ENCODE measurements around the gene TTI1.
A peak's percentile ranks its signal among the peaks of the same experiment; 100 is the strongest.

The TTI1 gene

DNA sequence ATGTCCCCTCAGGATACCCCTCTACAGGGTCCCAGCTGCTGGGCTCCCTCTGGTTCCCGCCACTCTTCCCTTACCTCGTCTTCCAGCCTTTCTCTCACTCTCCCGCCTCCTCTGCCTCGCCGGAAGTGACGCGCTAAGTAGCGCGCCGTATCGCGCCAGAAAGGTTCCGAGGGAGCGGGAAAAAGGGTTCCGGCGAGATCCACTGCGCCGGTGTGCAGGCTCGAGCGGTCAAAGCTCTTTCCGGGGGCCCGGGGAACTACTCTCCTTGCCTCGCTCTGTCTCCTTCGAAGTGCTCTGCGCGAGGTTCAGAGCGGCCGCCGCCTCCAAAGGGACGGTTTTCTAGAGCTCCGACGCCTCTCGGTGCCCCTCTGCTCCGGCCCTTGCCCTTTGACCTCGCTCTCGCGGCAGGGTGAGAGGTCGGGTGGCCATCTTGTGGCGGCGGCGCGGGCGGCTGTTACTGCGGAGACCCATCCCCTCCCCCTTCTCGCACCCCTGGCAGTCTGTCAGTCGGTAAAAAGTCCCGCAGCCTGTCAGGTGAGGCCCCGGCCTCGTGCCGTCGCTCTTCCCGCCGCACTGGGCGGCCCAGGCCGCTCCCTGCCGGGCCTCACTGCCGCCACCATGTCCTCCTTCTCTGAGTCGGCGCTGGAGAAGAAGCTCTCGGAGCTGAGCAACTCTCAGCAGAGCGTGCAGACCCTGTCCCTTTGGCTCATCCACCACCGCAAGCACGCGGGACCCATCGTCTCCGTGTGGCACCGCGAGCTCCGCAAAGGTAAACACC, at the start of gene TTI1, which contains the start of gene RPRD1B:
Gene TTI1 (minus strand): TSS at position 127 of the 778 bp plus-strand sequence. CDS start 19,640 bp downstream, outside the sequence.
Gene RPRD1B (plus strand): TSS at position 417 of the 778 bp plus-strand sequence. CDS start 202 bp downstream, at position 619.
- TF ChIP-seq POU6F1 (CRISPR knock-in tag; IDR thresholded peaks at IDR 0.05; ENCODE audit: borderline replicate concordance, low read depth) (no peak), ZNF8 (CRISPR knock-in tag; IDR thresholded peaks at IDR 0.05) (no peak), PPARA (CRISPR knock-in tag; IDR thresholded peaks at IDR 0.05; ENCODE audit: borderline replicate concordance) (no peak), TOX (CRISPR knock-in tag; IDR thresholded peaks at IDR 0.05; ENCODE audit: borderline replicate concordance) (no peak), TSHZ2 (CRISPR knock-in tag; IDR thresholded peaks at IDR 0.05) (no peak), ZNF565 (CRISPR knock-in tag; conservative IDR thresholded peaks at IDR 0.05; ENCODE audit: low read depth) (no peak), SNAI2 (CRISPR knock-in tag; IDR thresholded peaks at IDR 0.05) (no peak), ARNTL (CRISPR knock-in tag; IDR thresholded peaks at IDR 0.05; ENCODE audit: borderline replicate concordance, low read depth) (no peak), ZFP3 (CRISPR knock-in tag; IDR thresholded peaks at IDR 0.05) (no peak), TCF4 (CRISPR knock-in tag; IDR thresholded peaks at IDR 0.05; ENCODE audit: borderline replicate concordance) (no peak), ZC3H10 (CRISPR knock-in tag; IDR thresholded peaks at IDR 0.05) (no peak), GLIS3 (CRISPR knock-in tag; IDR thresholded peaks at IDR 0.05) (no peak), ISL1 (CRISPR knock-in tag; IDR thresholded peaks at IDR 0.05) (no peak), ZFP30 (CRISPR knock-in tag; IDR thresholded peaks at IDR 0.05) (no peak), OSR1 (CRISPR knock-in tag; IDR thresholded peaks at IDR 0.05) (no peak), CSDC2 (CRISPR knock-in tag; IDR thresholded peaks at IDR 0.05) (no peak), ESRRG (CRISPR knock-in tag; IDR thresholded peaks at IDR 0.05) (no peak)
- TF ChIP-seq, protein P1, sequence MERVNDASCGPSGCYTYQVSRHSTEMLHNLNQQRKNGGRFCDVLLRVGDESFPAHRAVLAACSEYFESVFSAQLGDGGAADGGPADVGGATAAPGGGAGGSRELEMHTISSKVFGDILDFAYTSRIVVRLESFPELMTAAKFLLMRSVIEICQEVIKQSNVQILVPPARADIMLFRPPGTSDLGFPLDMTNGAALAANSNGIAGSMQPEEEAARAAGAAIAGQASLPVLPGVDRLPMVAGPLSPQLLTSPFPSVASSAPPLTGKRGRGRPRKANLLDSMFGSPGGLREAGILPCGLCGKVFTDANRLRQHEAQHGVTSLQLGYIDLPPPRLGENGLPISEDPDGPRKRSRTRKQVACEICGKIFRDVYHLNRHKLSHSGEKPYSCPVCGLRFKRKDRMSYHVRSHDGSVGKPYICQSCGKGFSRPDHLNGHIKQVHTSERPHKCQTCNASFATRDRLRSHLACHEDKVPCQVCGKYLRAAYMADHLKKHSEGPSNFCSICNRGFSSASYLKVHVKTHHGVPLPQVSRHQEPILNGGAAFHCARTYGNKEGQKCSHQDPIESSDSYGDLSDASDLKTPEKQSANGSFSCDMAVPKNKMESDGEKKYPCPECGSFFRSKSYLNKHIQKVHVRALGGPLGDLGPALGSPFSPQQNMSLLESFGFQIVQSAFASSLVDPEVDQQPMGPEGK (CRISPR knock-in tag; IDR thresholded peaks at IDR 0.05; ENCODE audit: borderline replicate concordance), result no peak
- TF ChIP-seq, protein P2, sequence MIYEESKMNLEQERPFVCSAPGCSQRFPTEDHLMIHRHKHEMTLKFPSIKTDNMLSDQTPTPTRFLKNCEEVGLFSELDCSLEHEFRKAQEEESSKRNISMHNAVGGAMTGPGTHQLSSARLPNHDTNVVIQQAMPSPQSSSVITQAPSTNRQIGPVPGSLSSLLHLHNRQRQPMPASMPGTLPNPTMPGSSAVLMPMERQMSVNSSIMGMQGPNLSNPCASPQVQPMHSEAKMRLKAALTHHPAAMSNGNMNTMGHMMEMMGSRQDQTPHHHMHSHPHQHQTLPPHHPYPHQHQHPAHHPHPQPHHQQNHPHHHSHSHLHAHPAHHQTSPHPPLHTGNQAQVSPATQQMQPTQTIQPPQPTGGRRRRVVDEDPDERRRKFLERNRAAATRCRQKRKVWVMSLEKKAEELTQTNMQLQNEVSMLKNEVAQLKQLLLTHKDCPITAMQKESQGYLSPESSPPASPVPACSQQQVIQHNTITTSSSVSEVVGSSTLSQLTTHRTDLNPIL (CRISPR knock-in tag; IDR thresholded peaks at IDR 0.05; ENCODE audit: low read depth), result no peak
- ATAC-seq, result peak; percentile 94

GRCh38 chr20:38082894-38083293, 49.6 kb upstream of the TTI1 start:
- TF ChIP-seq RARB (CRISPR knock-in tag; IDR thresholded peaks at IDR 0.05) (no peak), ESRRG (CRISPR knock-in tag; IDR thresholded peaks at IDR 0.05) (no peak)

DNA sequence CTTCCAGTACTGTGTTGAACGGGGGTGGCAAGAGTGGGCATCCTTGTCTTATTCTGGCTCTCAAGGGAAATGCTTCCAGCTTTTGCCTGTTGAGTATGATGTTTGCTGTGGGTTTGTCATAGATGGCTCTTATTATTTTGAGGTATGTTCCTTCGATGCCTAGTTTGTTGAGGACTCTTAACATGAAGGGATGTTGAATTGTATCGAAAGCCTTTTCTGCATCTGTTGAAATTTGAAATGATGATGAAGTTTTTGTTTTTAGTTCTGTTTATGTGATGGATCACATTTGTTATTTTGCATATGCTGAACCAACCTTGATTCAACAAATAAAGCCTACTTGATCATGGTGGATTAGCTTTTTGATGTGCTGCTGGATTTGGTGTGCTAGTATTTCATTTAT, 48.3 kb upstream of the TTI1 start:
- ATAC-seq, result no peak
- TF ChIP-seq GLIS3 (CRISPR knock-in tag; IDR thresholded peaks at IDR 0.05) (no peak), RARB (CRISPR knock-in tag; IDR thresholded peaks at IDR 0.05) (no peak), SNAI2 (CRISPR knock-in tag; IDR thresholded peaks at IDR 0.05) (no peak)

More at GRCh38 chr20:38082894-38083293, 49.6 kb upstream of the TTI1 start:
- ATAC-seq, result no peak

DNA sequence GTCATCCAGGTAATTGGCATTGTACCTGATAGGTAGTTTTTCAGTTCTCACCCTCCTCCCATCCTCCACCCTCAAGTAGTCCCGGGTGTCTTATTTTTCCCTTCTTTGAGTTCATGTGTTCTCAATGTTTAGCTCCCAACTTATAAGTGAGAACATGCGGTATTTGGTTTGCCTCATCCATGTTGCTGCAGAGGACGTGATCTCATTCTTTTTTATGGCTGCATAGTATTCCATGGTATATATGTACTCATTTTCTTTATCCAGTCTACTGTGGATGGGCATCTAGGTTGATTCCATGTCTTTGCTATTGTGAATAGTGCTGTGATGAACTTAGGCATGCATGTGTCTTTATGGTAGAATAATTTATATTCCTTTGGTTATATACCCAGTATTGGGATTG, 46.1 kb upstream of the TTI1 start:
- ATAC-seq, result no peak
- TF ChIP-seq ISL1 (CRISPR knock-in tag; IDR thresholded peaks at IDR 0.05), result no peak
- TF ChIP-seq ARNTL (CRISPR knock-in tag; IDR thresholded peaks at IDR 0.05; ENCODE audit: borderline replicate concordance, low read depth), result no peak
- no peak for TF ChIP-seq TCF4 (CRISPR knock-in tag; IDR thresholded peaks at IDR 0.05; ENCODE audit: borderline replicate concordance)
- TF ChIP-seq TSHZ2 (CRISPR knock-in tag; IDR thresholded peaks at IDR 0.05), result no peak
- TF ChIP-seq, protein P2 (CRISPR knock-in tag; IDR thresholded peaks at IDR 0.05; ENCODE audit: low read depth), result no peak
- no peak for TF ChIP-seq OSR1 (CRISPR knock-in tag; IDR thresholded peaks at IDR 0.05)
- no peak for TF ChIP-seq TOX (CRISPR knock-in tag; IDR thresholded peaks at IDR 0.05; ENCODE audit: borderline replicate concordance)
- TF ChIP-seq POU6F1 (CRISPR knock-in tag; IDR thresholded peaks at IDR 0.05; ENCODE audit: borderline replicate concordance, low read depth), result no peak
